ENCODE data around the gene RFX6. TPM values are rescaled to one million over a fixed set of nuclear protein-coding genes. Genes with fewer than 3 reads are reported as not detected.

The RFX6 gene
- total RNA-seq, 1 donor from 2014 or later = not detected

GRCh38 chr6:116876107-116876506 lies 935 bp upstream of the RFX6 start:
- Mint-ChIP-seq H3K9me3 (no peaks in the 10 kb centered on the region), H3K4me3 (no peak overlapping the region)
- DNase-seq = no peak

GRCh38 chr6:116877743-116878142 lies 701 bp downstream of the RFX6 start:
- intact Hi-C loops (cut with micrococcal nuclease) = loop anchor here (10.0 kb wide), 1 partner anchor 387 kb away; the partner anchor contains the start of gene VGLL2
- DNase-seq = no peak

More at GRCh38 chr6:116876107-116876506, 935 bp upstream of the RFX6 start:
- Mint-ChIP-seq H3K4me1 (peaks cover 2% of the 10 kb centered on the region), H3K36me3 (ENCODE audit: low read depth) (no peaks in the 10 kb centered on the region), H3K27ac (no peak overlapping the region), H3K27me3 (peaks cover 34% of the 10 kb centered on the region)
- intact Hi-C loops (cut with micrococcal nuclease) = loop anchor here (10.0 kb wide), 1 partner anchor 389 kb away; the partner anchor contains the start of gene VGLL2

GRCh38 chr6:116881236-116881635 lies 4.2 kb downstream of the RFX6 start:
- intact Hi-C loops (cut with micrococcal nuclease) = no loop called here
- H3K4me3 Mint-ChIP-seq = no peak overlapping the region
- H3K36me3 Mint-ChIP-seq (ENCODE audit: low read depth) = no peaks in the 10 kb centered on the region
- peaks cover 16% of the 10 kb centered on the region for H3K27me3 Mint-ChIP-seq
- H3K27ac Mint-ChIP-seq = no peak overlapping the region
- H3K9me3 Mint-ChIP-seq = no peaks in the 10 kb centered on the region
- no peak for DNase-seq
- peaks cover 2% of the 10 kb centered on the region for H3K4me1 Mint-ChIP-seq

More at GRCh38 chr6:116877743-116878142, 701 bp downstream of the RFX6 start:
- Mint-ChIP-seq H3K27me3 (peaks cover 34% of the 10 kb centered on the region), H3K4me1 (peaks cover 2% of the 10 kb centered on the region), H3K36me3 (ENCODE audit: low read depth) (no peaks in the 10 kb centered on the region), H3K4me3 (no peak overlapping the region), H3K27ac (no peak overlapping the region), H3K9me3 (no peaks in the 10 kb centered on the region)

GRCh38 chr6:116883005-116883404 lies 6.0 kb downstream of the RFX6 start:
- Mint-ChIP-seq H3K27me3 (peaks cover 4% of the 10 kb centered on the region), H3K4me1 (no peaks in the 10 kb centered on the region), H3K36me3 (ENCODE audit: low read depth) (no peaks in the 10 kb centered on the region), H3K4me3 (no peak overlapping the region), H3K27ac (no peak overlapping the region), H3K9me3 (no peaks in the 10 kb centered on the region)
- intact Hi-C loops (cut with micrococcal nuclease) = no loop called here
- DNase-seq = no peak

- DNase-seq = no peak
- H3K27ac Mint-ChIP-seq = no peak overlapping the region
- H3K9me3 Mint-ChIP-seq = no peaks in the 10 kb centered on the region
- no peaks in the 10 kb centered on the region for H3K36me3 Mint-ChIP-seq (ENCODE audit: low read depth)
- H3K27me3 Mint-ChIP-seq = peaks cover 1% of the 10 kb centered on the region
- H3K4me1 Mint-ChIP-seq = no peaks in the 10 kb centered on the region
- intact Hi-C loops (cut with micrococcal nuclease) = no loop called here
- H3K4me3 Mint-ChIP-seq = no peak overlapping the region
Measured at GRCh38 chr6:116884530-116884929, 7.5 kb downstream of the RFX6 start.

- H3K9me3 Mint-ChIP-seq = no peaks in the 10 kb centered on the region
- H3K4me3 Mint-ChIP-seq = no peak overlapping the region
- no peaks in the 10 kb centered on the region for H3K36me3 Mint-ChIP-seq (ENCODE audit: low read depth)
- DNase-seq = no peak
- intact Hi-C loops (cut with micrococcal nuclease) = no loop called here
- no peaks in the 10 kb centered on the region for H3K4me1 Mint-ChIP-seq
- H3K27me3 Mint-ChIP-seq = peaks cover 1% of the 10 kb centered on the region
- H3K27ac Mint-ChIP-seq = no peak overlapping the region
Measured at GRCh38 chr6:116887168-116887567, 10.1 kb downstream of the RFX6 start.

- Mint-ChIP-seq H3K27me3 (peaks cover 1% of the 10 kb centered on the region), H3K9me3 (no peaks in the 10 kb centered on the region), H3K36me3 (ENCODE audit: low read depth) (no peaks in the 10 kb centered on the region), H3K4me1 (no peaks in the 10 kb centered on the region), H3K4me3 (no peak overlapping the region), H3K27ac (no peak overlapping the region)
- intact Hi-C loops (cut with micrococcal nuclease) = no loop called here
- DNase-seq = no peak
Measured at GRCh38 chr6:116887894-116888293, 10.9 kb downstream of the RFX6 start.

- intact Hi-C loops (cut with micrococcal nuclease) = no loop called here
- H3K36me3 Mint-ChIP-seq (ENCODE audit: low read depth) = no peaks in the 10 kb centered on the region
- H3K27ac Mint-ChIP-seq = no peak overlapping the region
- no peak for DNase-seq
- H3K27me3 Mint-ChIP-seq = no peaks in the 10 kb centered on the region
- H3K9me3 Mint-ChIP-seq = no peaks in the 10 kb centered on the region
- H3K4me3 Mint-ChIP-seq = no peak overlapping the region
- H3K4me1 Mint-ChIP-seq = no peaks in the 10 kb centered on the region
Measured at GRCh38 chr6:116888732-116889360, 11.8 kb downstream of the RFX6 start.

GRCh38 chr6:116894669-116895068 lies 17.6 kb downstream of the RFX6 start:
- no peaks in the 10 kb centered on the region for H3K27me3 Mint-ChIP-seq
- intact Hi-C loops (cut with micrococcal nuclease) = no loop called here
- no peak overlapping the region for H3K27ac Mint-ChIP-seq
- no peaks in the 10 kb centered on the region for H3K9me3 Mint-ChIP-seq
- H3K4me3 Mint-ChIP-seq = no peak overlapping the region
- DNase-seq = no peak
- no peaks in the 10 kb centered on the region for H3K36me3 Mint-ChIP-seq (ENCODE audit: low read depth)
- H3K4me1 Mint-ChIP-seq = no peaks in the 10 kb centered on the region

- H3K4me3 Mint-ChIP-seq = no peak overlapping the region
- DNase-seq = no peak
- no peaks in the 10 kb centered on the region for H3K36me3 Mint-ChIP-seq (ENCODE audit: low read depth)
- H3K27me3 Mint-ChIP-seq = no peaks in the 10 kb centered on the region
- H3K9me3 Mint-ChIP-seq = no peaks in the 10 kb centered on the region
- no peak overlapping the region for H3K27ac Mint-ChIP-seq
- no peaks in the 10 kb centered on the region for H3K4me1 Mint-ChIP-seq
- intact Hi-C loops (cut with micrococcal nuclease) = no loop called here
Measured at GRCh38 chr6:116895935-116896334, 18.9 kb downstream of the RFX6 start.

- no peaks in the 10 kb centered on the region for H3K4me1 Mint-ChIP-seq
- H3K27ac Mint-ChIP-seq = no peak overlapping the region
- H3K27me3 Mint-ChIP-seq = no peaks in the 10 kb centered on the region
- H3K36me3 Mint-ChIP-seq (ENCODE audit: low read depth) = no peaks in the 10 kb centered on the region
- intact Hi-C loops (cut with micrococcal nuclease) = no loop called here
- H3K4me3 Mint-ChIP-seq = no peak overlapping the region
- no peaks in the 10 kb centered on the region for H3K9me3 Mint-ChIP-seq
- DNase-seq = no peak
Measured at GRCh38 chr6:116902634-116903033, 25.6 kb downstream of the RFX6 start.

GRCh38 chr6:116922853-116923548 lies 46.0 kb downstream of the RFX6 start:
- Mint-ChIP-seq H3K4me1 (no peaks in the 10 kb centered on the region), H3K27me3 (peaks cover 1% of the 10 kb centered on the region), H3K9me3 (no peaks in the 10 kb centered on the region), H3K27ac (no peak overlapping the region), H3K4me3 (no peak overlapping the region), H3K36me3 (ENCODE audit: low read depth) (no peaks in the 10 kb centered on the region)
- no peak for DNase-seq
- intact Hi-C loops (cut with micrococcal nuclease) = no loop called here

GRCh38 chr6:116924245-116924644 lies 47.2 kb downstream of the RFX6 start:
- Mint-ChIP-seq H3K27ac (no peak overlapping the region), H3K27me3 (peaks cover 1% of the 10 kb centered on the region), H3K36me3 (ENCODE audit: low read depth) (no peaks in the 10 kb centered on the region), H3K9me3 (no peaks in the 10 kb centered on the region), H3K4me1 (no peaks in the 10 kb centered on the region), H3K4me3 (no peak overlapping the region)
- no peak for DNase-seq
- intact Hi-C loops (cut with micrococcal nuclease) = no loop called here

GRCh38 chr6:116925088-116925794 lies 48.2 kb downstream of the RFX6 start:
- no peaks in the 10 kb centered on the region for H3K36me3 Mint-ChIP-seq (ENCODE audit: low read depth)
- H3K4me1 Mint-ChIP-seq = no peaks in the 10 kb centered on the region
- intact Hi-C loops (cut with micrococcal nuclease) = no loop called here
- no peak for DNase-seq
- peaks cover 1% of the 10 kb centered on the region for H3K27me3 Mint-ChIP-seq
- H3K27ac Mint-ChIP-seq = no peak overlapping the region
- H3K4me3 Mint-ChIP-seq = no peak overlapping the region
- no peaks in the 10 kb centered on the region for H3K9me3 Mint-ChIP-seq
